Adrenal gland (tissue), 5 donors: Measurements from ENCODE around the gene TOP3B.

Source experiments
- POLR2A ChIP-seq, 2 donors: fragments of 450-650 bp; IDR thresholded peaks; one replicate each; pipeline ENCODE4 v1.6.1; 2017; ENCODE audit warnings: antibody characterized with exemption in 2 of 2, mild to moderate bottlenecking in 2 of 2, moderate library complexity in 1 of 2
- TF ChIP-seq, protein P1 (sequence below), 6 experiments: fragments of 450-650 bp in 4 of 6; fragments of 200-600 bp in 2 of 6; sonication (generic) in 1 of 6; IDR thresholded peaks; 1 replicate in 5 of 6; 2 replicates in 1 of 6; pipeline versions ENCODE4 v1.5.1 to v1.8.0; 2016 to 2021; ENCODE audit warnings: antibody characterized with exemption in 6 of 6, mild to moderate bottlenecking in 2 of 6, moderate library complexity in 1 of 6
- donor health status: DM: no; HTN: no; CAD: no.

- TF ChIP-seq, protein P1, sequence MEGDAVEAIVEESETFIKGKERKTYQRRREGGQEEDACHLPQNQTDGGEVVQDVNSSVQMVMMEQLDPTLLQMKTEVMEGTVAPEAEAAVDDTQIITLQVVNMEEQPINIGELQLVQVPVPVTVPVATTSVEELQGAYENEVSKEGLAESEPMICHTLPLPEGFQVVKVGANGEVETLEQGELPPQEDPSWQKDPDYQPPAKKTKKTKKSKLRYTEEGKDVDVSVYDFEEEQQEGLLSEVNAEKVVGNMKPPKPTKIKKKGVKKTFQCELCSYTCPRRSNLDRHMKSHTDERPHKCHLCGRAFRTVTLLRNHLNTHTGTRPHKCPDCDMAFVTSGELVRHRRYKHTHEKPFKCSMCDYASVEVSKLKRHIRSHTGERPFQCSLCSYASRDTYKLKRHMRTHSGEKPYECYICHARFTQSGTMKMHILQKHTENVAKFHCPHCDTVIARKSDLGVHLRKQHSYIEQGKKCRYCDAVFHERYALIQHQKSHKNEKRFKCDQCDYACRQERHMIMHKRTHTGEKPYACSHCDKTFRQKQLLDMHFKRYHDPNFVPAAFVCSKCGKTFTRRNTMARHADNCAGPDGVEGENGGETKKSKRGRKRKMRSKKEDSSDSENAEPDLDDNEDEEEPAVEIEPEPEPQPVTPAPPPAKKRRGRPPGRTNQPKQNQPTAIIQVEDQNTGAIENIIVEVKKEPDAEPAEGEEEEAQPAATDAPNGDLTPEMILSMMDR (IDR thresholded peaks at IDR 0.05) = no peak
- no peak for TF ChIP-seq POLR2A (IDR thresholded peaks at IDR 0.05)
Measured at GRCh38 chr22:21991774-21992173, 9.2 kb upstream of the TOP3B start.
